Activated gamma-delta T cell treated with anti-CD3 and anti-CD28 coated beads, Interleukin-2, amount 50 U/mL, for 16 hours (primary cell): ENCODE data around the gene C5orf46.
"Not testable (repeated sequence)": the region's sequence is repeated elsewhere in the genome, so short reads cannot be mapped to it uniquely, and the experiment has no call there.

Source experiments
- DNase-seq: peaks from one replicate; pipeline ENCODE4 v3.0.0-alpha.2; 2020; ENCODE audit warnings: low read depth

Gene C5orf46

GRCh38 chr5:147893820-147894219 is 12.5 kb downstream of the C5orf46 start:
- DNase-seq = no peak

GRCh38 chr5:147892696-147893296 is 13.5 kb downstream of the C5orf46 start:
- DNase-seq = no peak

DNA sequence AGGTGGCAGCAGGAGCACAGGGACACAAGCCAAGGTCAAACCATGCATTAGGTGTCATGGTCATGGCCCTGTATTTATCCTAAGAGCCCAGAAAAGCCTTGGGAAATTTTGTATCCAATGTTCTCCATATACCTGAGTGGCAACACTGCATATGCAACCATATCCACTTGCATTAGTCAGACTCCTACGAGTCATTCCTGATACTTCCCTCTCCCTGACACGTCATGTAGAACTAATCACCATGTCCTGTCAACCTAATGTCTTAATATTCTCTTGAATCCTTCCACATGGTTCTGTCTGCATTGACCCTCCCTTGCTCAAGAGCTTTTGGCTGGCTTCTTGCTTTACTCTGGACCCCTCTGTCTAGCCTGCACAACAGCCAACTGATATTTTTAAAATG is 18.4 kb downstream of the C5orf46 start:
- no peak for DNase-seq

GRCh38 chr5:147887026-147887627 is 19.2 kb downstream of the C5orf46 start:
- no peak for DNase-seq

DNA sequence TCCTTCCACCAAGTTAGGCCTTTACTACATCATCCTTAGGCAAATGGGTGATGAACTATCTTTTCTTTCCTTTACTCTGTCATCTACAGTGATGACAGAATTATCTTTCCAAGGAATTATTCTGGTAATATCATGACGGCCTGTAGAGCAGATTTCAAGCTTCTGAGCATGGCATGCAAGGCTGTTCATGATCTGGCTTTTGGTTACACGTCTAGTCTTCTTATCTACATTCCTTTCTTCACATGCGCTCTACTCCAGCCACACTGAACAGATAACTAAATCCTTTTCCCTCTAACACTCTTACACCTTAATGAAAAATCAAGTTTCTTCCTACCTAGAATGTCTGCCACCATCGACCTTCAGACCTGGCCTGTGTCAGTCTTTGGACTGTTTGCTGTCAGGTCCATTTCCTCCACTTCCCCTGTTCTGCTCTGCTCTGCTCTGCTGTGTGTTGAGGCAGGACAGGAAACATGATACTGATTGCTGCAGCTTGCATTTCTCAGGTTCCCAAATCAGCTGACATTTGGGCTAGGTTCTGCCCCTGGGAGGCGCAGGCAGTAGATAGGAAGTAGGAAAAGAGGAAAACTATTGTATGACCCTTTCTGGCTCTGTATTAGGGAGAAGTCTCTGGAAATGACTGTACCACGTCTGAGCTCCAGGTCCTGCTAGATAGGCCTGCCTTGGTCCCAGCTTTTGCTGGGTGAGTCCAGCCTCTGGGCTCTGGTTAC is 23.6 kb downstream of the C5orf46 start:
- no peak for DNase-seq

GRCh38 chr5:147880487-147880886 is 25.9 kb downstream of the C5orf46 start:
- no peak for DNase-seq

DNA sequence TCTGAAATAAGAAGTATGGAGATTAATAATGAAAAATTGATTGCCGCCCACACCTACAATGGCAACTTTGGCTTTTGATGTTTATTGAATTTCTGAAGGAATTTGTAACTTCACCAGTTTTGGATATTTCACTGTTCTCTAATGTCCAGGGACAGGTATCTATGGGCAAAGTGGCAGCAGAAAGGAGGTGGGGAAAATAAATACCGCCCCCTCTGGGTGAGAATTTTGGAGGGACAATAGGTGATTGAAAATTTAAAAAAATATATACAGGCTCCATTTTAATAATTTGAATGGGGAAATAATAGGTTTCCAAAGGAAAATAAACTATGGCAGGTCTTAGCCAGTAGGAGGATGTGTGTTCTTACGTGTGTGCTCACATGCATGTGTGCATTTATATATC is 26.6 kb downstream of the C5orf46 start:
- DNase-seq = no peak

- DNase-seq = no peak
Observed at GRCh38 chr5:147878066-147878759, 28.1 kb downstream of the C5orf46 start, which contains the start of gene SCGB3A2. TSS of gene SCGB3A2 (plus strand) at chr5:147878711. CDS start at chr5:147878804, 93 bp downstream.

DNA sequence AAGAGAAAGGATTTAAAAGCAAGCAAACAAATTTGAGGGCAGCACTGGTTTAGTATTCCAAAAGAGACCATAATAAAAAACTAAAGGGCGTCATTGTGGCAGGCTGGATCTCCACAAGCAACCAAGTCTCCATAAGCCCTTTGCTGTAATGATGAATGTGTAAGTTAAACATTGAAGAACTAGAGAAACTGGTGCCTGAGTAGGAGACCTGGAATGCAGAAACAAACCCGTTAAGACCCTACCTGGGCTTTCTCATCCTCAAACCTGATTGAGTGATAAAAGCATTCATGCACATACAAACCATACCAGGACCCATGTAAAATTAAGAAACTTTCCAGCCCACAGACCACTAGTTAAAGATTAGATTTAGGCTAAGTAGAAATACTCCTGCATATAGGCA is 29.7 kb downstream of the C5orf46 start:
- no peak for DNase-seq

DNA sequence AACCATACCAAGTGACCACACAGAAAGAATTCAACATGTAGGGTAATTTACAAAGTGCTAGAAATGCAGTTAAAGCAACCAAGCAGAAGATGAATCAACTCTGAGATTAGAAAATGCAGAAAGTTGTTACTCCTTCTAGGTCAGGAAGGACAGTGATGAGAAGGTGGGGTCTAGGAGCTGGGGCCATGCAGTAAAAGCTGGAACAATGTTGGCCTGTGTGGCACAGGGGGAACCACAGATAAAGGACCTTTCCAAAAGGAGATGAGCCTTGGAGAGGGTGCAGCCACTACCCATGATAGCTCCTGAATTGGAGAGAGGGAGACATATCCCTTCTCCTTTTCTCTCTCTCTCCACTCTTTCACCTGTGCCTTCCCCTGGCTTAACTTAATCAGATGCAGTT is 30.2 kb downstream of the C5orf46 start:
- no peak for DNase-seq

GRCh38 chr5:147874910-147875367 is 31.4 kb downstream of the C5orf46 start:
- DNase-seq = no peak

DNA sequence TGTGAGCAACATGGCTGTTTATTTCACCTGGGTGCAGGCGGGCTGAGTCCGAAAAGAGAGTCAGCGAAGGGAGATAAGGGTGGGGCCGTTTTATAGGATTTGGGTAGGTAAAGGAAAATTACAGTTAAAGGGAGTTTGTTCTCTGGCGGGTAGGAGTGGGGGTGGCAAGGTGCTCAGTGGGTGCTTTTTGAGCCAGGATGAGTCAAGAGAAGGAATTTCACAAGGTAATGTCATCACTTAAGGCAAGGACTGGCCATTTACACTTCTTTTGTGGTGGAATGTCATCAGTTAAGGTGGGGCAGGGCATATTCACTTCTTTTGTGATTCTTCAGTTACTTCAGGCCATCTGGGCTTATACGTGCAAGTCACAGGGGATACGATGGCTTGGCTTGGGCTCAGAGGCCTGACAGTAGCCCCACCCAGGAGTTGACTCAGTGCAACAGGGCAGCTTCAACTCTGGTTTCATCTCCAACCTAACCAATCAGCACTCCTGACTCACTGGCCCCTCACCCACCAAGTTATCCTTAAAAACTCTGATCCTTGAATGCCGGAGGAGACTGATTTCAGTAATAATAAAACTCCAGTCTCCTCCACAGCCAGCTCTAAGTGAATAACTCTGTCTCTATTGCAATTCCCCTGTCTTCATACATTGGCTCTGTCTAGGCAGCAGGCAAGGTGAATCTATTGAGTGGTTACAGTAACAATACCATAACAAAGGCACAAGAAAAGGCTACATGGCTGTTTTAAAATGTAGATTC is 32.0 kb downstream of the C5orf46 start:
- DNase-seq = not testable (repeated sequence)

GRCh38 chr5:147872744-147873435 is 33.4 kb downstream of the C5orf46 start:
- not testable (repeated sequence) for DNase-seq

DNA sequence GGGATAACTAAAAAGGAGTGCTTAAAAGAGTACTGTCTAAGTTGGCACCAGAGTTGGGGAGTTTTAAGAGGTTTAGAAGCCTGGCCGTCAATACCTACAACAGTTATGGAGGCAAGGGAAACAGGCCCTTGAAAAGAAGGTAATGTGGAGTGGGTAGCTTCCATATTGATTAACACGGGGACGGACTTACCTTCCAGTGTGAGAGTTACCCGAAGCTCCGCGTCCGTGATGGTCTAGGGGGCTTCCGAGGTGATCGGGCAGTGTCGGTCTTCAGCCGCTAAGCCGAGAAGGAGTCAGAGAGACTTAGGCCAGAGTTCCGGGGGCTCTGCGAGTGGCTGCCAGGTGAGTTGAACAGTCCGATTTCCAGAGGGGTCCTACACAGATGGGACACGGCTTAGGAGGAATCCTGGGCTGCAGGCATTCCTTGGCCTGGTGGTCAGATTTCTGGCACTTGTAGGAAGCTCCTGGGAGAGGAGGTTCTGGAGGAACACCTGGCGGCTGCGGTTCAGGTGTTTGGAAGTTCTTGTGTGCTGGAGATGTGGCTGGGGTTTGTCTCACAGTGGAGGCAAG is 34.3 kb downstream of the C5orf46 start:
- not testable (repeated sequence) for DNase-seq

GRCh38 chr5:147869892-147870291 is 36.4 kb downstream of the C5orf46 start:
- not testable (repeated sequence) for DNase-seq

GRCh38 chr5:147869112-147869511 is 37.2 kb downstream of the C5orf46 start:
- DNase-seq = no peak

DNA sequence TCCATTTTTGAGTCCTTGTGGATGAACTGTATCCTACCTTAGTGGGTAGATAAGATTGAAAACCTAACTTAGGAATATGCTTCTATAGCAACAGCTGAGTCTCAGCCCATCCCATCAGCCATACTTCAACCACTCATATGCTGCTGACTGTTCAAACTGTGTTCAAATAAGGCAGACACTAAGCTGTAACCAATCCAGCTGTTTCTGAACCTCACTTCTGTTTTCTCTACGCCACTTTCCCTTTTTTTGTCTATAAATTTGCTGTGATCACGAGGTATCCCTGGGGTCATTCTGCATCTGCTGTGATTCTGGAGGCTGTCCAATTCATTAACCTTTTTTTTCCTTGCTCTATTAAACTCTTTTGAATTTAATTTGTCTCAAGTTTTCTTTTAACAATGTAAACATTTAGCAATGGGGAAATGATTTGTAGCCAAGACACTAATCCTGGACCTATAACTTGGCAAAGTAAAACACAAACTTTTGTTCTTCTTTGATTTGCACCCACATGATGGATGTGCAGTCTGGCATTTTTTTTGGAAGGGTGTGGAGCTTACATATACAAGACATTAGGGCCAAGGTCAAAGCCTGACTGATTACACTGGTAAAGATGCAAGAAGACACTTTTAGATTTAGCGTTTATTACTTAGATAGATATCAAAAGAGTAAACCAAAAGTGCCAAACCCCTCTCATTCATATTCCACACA is 42.7 kb downstream of the C5orf46 start:
- no peak for DNase-seq

- no peak for DNase-seq
Observed at GRCh38 chr5:147860641-147861025, 45.7 kb downstream of the C5orf46 start.

- DNase-seq = no peak
Observed at GRCh38 chr5:147859962-147860640, 46.2 kb downstream of the C5orf46 start.

GRCh38 chr5:147858565-147858964 is 47.8 kb downstream of the C5orf46 start:
- no peak for DNase-seq
